ENCODE results near the gene TAMALIN.

- TF ChIP-seq EZH2 (IDR thresholded peaks at IDR 0.05; ENCODE audit: borderline replicate concordance, low read depth, low read length, severe bottlenecking): no peak
- TF ChIP-seq CTCF (IDR thresholded peaks at IDR 0.05; ENCODE audit: borderline replicate concordance, extremely low read depth, low read length, poor library complexity, severe bottlenecking): no peak
These were observed 31.6 kb upstream of the TAMALIN start for GRCh38 chr12:51975196-51975595.

All from DND-41 (cell line).